Loucy (cell line): ENCODE data around the gene MYDGF.

Experiments
- EZH2phosphoT487 ChIP-seq: fragments of 200-600 bp; IDR thresholded peaks from 2 replicates; pipeline ENCODE4 v1.6.1; 2018; ENCODE audit warnings: antibody characterized with exemption, mild to moderate bottlenecking, moderate library complexity, borderline replicate concordance
- TF ChIP-seq, protein P1 (sequence below): fragments of 200-600 bp; sonication (generic); conservative IDR thresholded peaks from 2 replicates; pipeline ENCODE4 v1.5.1; 2014; ENCODE audit warnings: mild to moderate bottlenecking, antibody characterized with exemption, low read length

DNA sequence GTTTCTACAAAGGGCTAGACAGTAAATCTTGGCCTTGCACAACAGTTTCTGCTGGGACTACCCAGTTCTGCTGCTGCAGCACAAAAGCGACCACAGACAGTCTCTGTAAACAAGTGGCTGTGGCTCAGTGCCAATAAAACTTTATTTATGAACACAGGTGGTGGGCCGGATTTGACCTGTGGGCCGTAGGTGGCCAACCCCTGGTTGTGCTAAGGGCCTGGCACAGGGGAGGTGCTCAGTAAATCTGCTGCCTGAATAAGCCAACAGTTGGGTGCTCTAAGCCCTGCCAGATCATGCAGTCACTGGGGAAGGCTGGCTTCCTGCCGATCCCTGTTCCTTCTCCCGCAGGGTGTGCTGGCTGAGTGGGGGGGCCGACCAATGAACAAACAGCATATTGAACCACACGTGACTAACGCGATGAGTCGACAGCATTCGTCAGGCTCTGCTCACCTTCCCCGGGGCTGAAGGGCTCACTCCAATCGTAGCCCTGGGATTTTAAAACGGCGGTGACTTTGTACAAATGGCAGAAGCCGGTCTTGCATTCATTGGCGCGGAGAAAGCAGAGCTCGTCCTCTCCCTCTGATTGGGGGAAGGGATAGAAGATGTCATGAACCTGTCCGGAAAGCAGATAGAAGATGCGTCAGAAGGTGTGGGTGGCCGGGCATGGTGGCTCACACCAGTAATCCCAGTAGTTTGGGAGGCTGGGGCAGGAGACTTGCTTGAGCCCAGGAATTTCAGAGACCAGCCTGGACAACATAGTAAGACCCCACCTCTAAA is 24.3 kb upstream of the MYDGF start:
- TF ChIP-seq, protein P1, sequence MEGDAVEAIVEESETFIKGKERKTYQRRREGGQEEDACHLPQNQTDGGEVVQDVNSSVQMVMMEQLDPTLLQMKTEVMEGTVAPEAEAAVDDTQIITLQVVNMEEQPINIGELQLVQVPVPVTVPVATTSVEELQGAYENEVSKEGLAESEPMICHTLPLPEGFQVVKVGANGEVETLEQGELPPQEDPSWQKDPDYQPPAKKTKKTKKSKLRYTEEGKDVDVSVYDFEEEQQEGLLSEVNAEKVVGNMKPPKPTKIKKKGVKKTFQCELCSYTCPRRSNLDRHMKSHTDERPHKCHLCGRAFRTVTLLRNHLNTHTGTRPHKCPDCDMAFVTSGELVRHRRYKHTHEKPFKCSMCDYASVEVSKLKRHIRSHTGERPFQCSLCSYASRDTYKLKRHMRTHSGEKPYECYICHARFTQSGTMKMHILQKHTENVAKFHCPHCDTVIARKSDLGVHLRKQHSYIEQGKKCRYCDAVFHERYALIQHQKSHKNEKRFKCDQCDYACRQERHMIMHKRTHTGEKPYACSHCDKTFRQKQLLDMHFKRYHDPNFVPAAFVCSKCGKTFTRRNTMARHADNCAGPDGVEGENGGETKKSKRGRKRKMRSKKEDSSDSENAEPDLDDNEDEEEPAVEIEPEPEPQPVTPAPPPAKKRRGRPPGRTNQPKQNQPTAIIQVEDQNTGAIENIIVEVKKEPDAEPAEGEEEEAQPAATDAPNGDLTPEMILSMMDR, result no peak
- TF ChIP-seq EZH2phosphoT487, result no peak
